GM10266 (cell line): ENCODE results near the gene ITIH5.

Experiments
- DNase-seq: peaks from one replicate; pipeline ENCODE4 v3.0.0; 2012; ENCODE audit errors: extremely low spot score
- CTCF ChIP-seq: IDR thresholded peaks from 2 replicates; pipeline ENCODE4 v1.5.1; 2012; ENCODE audit warnings: mild to moderate bottlenecking, low read depth; ENCODE audit not compliant: control insufficient read depth, insufficient read depth; ENCODE audit errors: missing control alignments

Gene ITIH5

DNA sequence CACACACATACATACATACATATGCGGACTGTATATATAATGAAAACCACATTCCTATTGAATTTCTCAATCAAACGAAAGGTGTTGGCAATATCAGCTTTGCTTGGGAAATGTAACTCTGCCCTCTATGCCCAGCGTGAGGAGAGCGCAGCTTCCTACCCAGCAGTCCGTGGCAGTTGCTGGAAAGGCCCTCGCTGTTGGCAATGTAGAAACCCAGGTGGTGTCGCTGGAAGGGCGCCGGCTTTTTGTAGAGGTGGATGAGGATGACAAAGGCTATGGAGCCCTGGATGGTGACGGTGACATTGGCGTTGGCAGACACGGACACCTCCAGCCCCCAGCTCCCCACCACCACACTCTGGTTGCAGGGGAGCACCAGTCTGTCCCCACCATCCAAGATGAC is 100.9 kb downstream of the ITIH5 start:
- TF ChIP-seq CTCF = no peak
- DNase-seq = no peak

DNA sequence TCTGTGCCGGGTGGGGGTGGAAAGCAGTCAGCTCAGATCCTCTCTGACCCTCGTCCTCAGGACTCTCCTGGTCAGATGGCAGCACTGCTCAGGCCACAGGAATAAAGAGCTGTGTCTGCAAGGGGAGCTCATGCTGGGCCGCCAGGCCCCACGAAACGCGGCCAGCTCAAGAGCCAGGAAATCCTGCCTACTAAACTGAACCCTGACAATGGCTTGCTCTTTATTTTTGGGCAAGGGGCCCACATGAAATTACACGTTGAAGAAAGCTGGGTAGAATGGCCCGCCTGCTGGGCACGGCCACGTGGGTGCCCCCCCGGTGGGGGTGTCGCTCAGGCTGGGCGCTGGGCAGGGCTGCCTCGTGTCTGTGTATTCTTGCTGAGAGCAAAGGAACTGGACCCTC is 103.0 kb downstream of the ITIH5 start:
- TF ChIP-seq CTCF = no peak
- DNase-seq = no peak

DNA sequence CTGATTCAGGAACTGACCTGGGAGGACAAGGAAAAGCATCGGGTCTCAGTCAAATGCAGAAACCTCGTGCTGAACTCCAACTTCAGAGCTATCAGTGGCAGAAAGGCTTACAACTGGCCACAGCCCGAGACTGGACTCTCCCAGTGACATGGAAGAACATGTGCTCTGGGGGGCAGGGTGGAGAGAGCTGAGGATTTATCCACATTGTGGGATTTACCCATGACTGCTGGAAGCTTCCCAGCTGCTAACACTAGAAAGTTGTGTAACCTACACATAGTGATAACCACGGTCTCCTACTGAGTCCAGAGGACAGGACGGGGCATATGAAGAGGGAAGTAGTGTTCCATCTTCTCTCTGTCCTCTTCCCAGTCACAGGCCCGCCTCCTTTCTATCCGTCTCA is 103.4 kb downstream of the ITIH5 start:
- DNase-seq = no peak
- TF ChIP-seq CTCF = no peak

DNA sequence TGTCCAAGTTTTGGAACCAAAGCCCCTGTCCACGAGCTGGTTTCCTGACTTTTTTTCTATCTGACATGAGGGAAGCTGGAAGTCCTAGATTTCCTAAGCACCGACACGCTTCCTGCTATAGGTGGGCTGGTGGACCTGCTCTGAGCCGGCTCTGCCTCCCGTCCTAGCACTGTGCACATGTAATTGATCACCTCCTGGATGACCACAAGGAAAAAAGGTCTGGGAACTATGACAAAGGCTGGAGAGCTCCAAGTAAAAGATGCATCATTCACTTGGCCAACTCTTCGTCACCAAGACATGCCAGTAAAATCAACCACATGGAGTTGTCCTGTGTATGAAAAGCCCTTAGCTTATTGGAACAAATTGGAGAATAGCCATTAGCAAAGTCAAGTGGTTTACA is 104.8 kb downstream of the ITIH5 start:
- TF ChIP-seq CTCF = no peak
- no peak for DNase-seq

GRCh38 chr10:7561216-7561893 is 105.4 kb downstream of the ITIH5 start:
- no peak for DNase-seq
- no peak for TF ChIP-seq CTCF

DNA sequence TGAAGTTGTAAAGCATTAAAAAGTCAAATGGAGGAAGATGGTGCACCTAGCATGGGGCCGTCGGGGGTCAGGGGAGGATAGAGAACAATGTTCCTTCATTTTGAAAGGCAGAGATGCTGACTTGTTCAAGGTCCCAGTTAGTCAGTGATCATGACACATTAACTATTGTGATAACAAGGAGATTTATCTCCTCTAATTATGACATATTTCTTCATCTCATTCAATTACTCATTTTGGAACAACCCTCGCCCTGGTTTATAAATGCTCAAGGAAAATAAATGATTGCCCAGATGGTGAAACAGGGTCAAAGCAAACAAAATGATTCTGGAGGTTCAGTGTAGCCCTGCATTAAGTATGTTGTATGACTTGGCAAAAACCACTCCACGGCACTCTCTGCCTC is 106.2 kb downstream of the ITIH5 start:
- TF ChIP-seq CTCF = no peak
- DNase-seq = no peak

DNA sequence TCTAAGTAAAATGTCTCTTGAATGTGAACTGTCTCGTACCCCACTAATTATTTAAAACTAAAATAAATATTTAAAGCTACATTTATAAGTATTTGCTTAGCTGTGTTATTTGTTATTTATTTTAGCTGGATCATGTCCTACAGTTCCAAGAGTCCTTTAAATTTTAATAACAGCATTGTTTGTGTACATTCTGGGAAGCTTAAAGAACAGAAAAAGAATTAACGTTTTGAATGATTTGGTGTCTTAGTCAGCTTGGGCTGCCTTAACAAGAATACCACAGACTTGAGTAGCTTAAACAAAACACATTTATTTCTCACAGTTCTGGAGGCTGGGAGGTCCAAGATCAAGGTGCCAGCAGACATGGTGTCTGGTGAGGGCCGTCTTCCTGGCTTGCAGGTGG is 107.4 kb downstream of the ITIH5 start:
- TF ChIP-seq CTCF = no peak
- DNase-seq = no peak
